ENCODE data around the gene C16orf82. TPM values are rescaled to one million over a fixed set of nuclear protein-coding genes. Genes with fewer than 3 reads are reported as not detected.

C16orf82 gene
- total and polyA plus RNA-seq, 9 of the 15 experiments (the other 6 are each of a cell fraction or from before 2014, with no cell fraction given), result not detected

GRCh38 chr16:27070776-27071175 lies 4.0 kb downstream of the C16orf82 start:
- Histone ChIP-seq H3K9ac (ENCODE audit: insufficient read depth in 1 of 2, low read depth in 2 of 2, low read length in 2 of 2) (no peak overlapping the region), H3K79me2 (ENCODE audit: control insufficient read depth, insufficient read depth, low read length) (no peaks in the 10 kb centered on the region), H2AFZ (ENCODE audit: low read depth, low read length) (no peak overlapping the region), H3K27ac (ENCODE audit: extremely low read depth, low read depth, low read length) (no peak overlapping the region), H3K9me3 (replicated peaks; ENCODE audit: control insufficient read depth, insufficient read depth, low read depth, low read length) (no peaks in the 10 kb centered on the region), H3K4me1 (replicated peaks in 1 of 2; ENCODE audit: control insufficient read depth in 2 of 2, insufficient read depth in 2 of 2, low read length in 2 of 2) (peaks cover 0 to 6% of the 10 kb centered on the region in 2 experiments; a peak in 1 of 5 replicates), H4K20me1 (replicated peaks; ENCODE audit: control insufficient read depth, insufficient read depth, low read length) (no peaks in the 10 kb centered on the region), H3K4me3 (no peak overlapping the region), H3K27me3 (ENCODE audit: control insufficient read depth in 2 of 2, insufficient read depth in 2 of 2, low read length in 2 of 2) (peaks cover 10 to 53% of the 10 kb centered on the region in 2 experiments; a peak in 4 of 5 replicates), H3K9me1 (ENCODE audit: control insufficient read depth, insufficient read depth, low read length) (no peaks in the 10 kb centered on the region), H3K36me3 (ENCODE audit: control insufficient read depth, insufficient read depth, low read length) (no peaks in the 10 kb centered on the region), H3K4me2 (ENCODE audit: insufficient read depth, low read length) (no peak overlapping the region)
- POLR2A ChIA-PET, result no interaction called here
- DNase-seq (ENCODE audit: extremely low read depth in 1 of 4, low spot score in 3 of 4) (no peak), ATAC-seq (no peak), FAIRE-seq (no peak)
- BruUV-seq (replicated peaks), result no TSS peak
- intact Hi-C loops (cut with micrococcal nuclease) (no loop called here), in situ Hi-C loops (cut with MboI) (no loop called here)
- 1% methylated on average over 6 of the region's 6 CpGs for WGBS (ENCODE audit: insufficient coverage, low coverage, missing lambda C conversion rate)
- no peak for TF ChIP-seq SUPT5H (IDR thresholded peaks at IDR 0.05)
- no peak for TF ChIP-seq REST (IDR thresholded peaks at IDR 0.05; ENCODE audit: borderline replicate concordance)
- no peak for TF ChIP-seq REST (CRISPR knock-in tag; IDR thresholded peaks at IDR 0.05; ENCODE audit: low read depth)
- TF ChIP-seq SREBF2 (CRISPR knock-in tag; IDR thresholded peaks at IDR 0.05), result no peak
- TF ChIP-seq ZNF347 (CRISPR knock-in tag; IDR thresholded peaks at IDR 0.05; ENCODE audit: low read depth), result no peak
- TF ChIP-seq U2AF1 (optimal IDR thresholded peaks at IDR 0.05; ENCODE audit: low read depth, low read length), result no peak
- no peak for TF ChIP-seq DEAF1 (CRISPR knock-in tag; IDR thresholded peaks at IDR 0.05)
- no peak for TF ChIP-seq MCM2 (IDR thresholded peaks at IDR 0.05; ENCODE audit: low read depth)
- no peak for TF ChIP-seq ARID3A (IDR thresholded peaks at IDR 0.05; ENCODE audit: borderline replicate concordance, low read depth, low read length)
- TF ChIP-seq TCF7 (IDR thresholded peaks at IDR 0.05; ENCODE audit: borderline replicate concordance), result no peak
- TF ChIP-seq ETS2 (tag; IDR thresholded peaks at IDR 0.05; ENCODE audit: borderline replicate concordance, poor library complexity, severe bottlenecking), result no peak
- CTCF ChIA-PET (ENCODE audit: low intra/inter-chr PET ratio), result no interaction called here
